ENCODE results near the gene GJA5. TPM values are rescaled to one million over a fixed set of nuclear protein-coding genes. Genes with fewer than 3 reads are reported as not detected.

Gene GJA5
- total and polyA plus RNA-seq, 2 donors (not counting 1 experiment from before 2014, with no cell fraction given), result not detected

GRCh38 chr1:147777694-147778093 is 17.3 kb upstream of the GJA5 start:
- Histone ChIP-seq H3K36me3 (replicated peaks in 1 of 2; ENCODE audit: control extremely low read depth in 1 of 2, control insufficient read depth in 1 of 2, extremely low read depth in 1 of 2, insufficient read depth in 2 of 2, low read length in 1 of 2) (no peaks in the 10 kb centered on the region), H3K9me3 (ENCODE audit: control extremely low read depth in 1 of 3, control insufficient read depth in 2 of 3, insufficient read depth in 1 of 3, low read length in 2 of 3) (no peaks in the 10 kb centered on the region), H3K9ac (ENCODE audit: low read length) (no peak overlapping the region), H3K4me3 (ENCODE audit: control extremely low read depth in 1 of 5, extremely low read depth in 1 of 5, insufficient read depth in 1 of 5, low read depth in 2 of 5, low read length in 4 of 5) (no peak overlapping the region), H3K4me2 (replicated peaks; ENCODE audit: low read depth, low read length, poor library complexity, severe bottlenecking) (no peak overlapping the region), H3K79me2 (ENCODE audit: control insufficient read depth, insufficient read depth, low read length) (no peaks in the 10 kb centered on the region), H4K20me1 (ENCODE audit: control insufficient read depth, insufficient read depth, low read length, poor library complexity, severe bottlenecking) (no peaks in the 10 kb centered on the region), H3K4me1 (ENCODE audit: control insufficient read depth in 2 of 2, insufficient read depth in 2 of 2, low read length in 2 of 2) (no peaks in the 10 kb centered on the region), H2AFZ (ENCODE audit: insufficient read depth, low read depth, low read length, poor library complexity, severe bottlenecking) (no peak overlapping the region), H3K27ac (ENCODE audit: low read length in 2 of 2) (no peak overlapping the region), H3K27me3 (replicated peaks in 1 of 4; ENCODE audit: control extremely low read depth in 1 of 4, control insufficient read depth in 3 of 4, insufficient read depth in 4 of 4, low read length in 3 of 4) (peaks cover 0 to 22% (median 9%) of the 10 kb centered on the region in 4 experiments)
- intact Hi-C loops (cut with micrococcal nuclease), result no loop called here
- ChIA-PET POLR2A (no interaction called here), CTCF (no interaction called here)
- WGBS (ENCODE audit: insufficient coverage), result 77% methylated on average over 4 of the region's 5 CpGs
- Mint-ChIP-seq H3K27me3 (peaks cover 74% of the 10 kb centered on the region), H3K4me1 (no peaks in the 10 kb centered on the region), H3K9me3 (ENCODE audit: insufficient read depth) (no peaks in the 10 kb centered on the region), H3K4me3 (no peak overlapping the region), H3K27ac (no peak overlapping the region)
- ATAC-seq (ENCODE audit: low read depth), result no peak
- no peak for DNase-seq
- TF ChIP-seq EZH2 (IDR thresholded peaks at IDR 0.05; ENCODE audit: borderline replicate concordance, insufficient read depth, low read depth, low read length, poor library complexity, severe bottlenecking) (no peak), CTCF (IDR thresholded peaks at IDR 0.05) (no peak)

DNA sequence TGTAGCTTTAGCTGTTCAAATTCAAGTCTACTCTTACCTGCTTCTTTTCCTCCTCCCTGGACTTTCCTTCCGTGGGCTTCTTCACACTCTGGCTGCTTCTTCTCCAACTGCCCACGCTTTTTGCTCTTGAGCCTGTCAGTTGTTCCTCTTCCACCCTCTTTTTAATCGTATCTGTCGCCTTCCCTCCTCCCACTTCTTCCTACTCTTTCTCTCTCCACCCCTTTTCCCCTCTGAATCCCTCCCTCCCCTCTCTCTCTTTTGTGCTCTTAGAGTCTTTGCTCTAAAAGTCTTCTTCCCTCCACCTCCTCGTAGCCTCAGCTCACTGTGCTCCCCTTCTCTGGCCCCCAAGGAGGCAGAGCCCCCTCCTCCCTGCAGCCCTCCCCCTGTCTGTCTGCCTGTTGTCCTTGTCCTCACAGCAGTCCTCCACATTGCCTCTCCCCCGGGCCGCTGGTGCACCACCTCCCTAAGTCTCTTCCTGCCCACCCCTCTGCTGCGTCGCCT is 12.9 kb upstream of the GJA5 start:
- ATAC-seq (ENCODE audit: low read depth) (no peak), DNase-seq (no peak)
- Histone ChIP-seq H3K4me1 (ENCODE audit: control insufficient read depth in 2 of 2, insufficient read depth in 2 of 2, low read length in 2 of 2) (no peaks in the 10 kb centered on the region), H3K4me2 (replicated peaks; ENCODE audit: low read depth, low read length, poor library complexity, severe bottlenecking) (no peak overlapping the region), H2AFZ (ENCODE audit: insufficient read depth, low read depth, low read length, poor library complexity, severe bottlenecking) (peak overlapping the region; percentile 30), H3K27ac (ENCODE audit: low read length in 2 of 2) (no peak overlapping the region), H3K9me3 (ENCODE audit: control extremely low read depth in 1 of 3, control insufficient read depth in 2 of 3, insufficient read depth in 1 of 3, low read length in 2 of 3) (no peaks in the 10 kb centered on the region), H4K20me1 (ENCODE audit: control insufficient read depth, insufficient read depth, low read length, poor library complexity, severe bottlenecking) (no peaks in the 10 kb centered on the region), H3K79me2 (ENCODE audit: control insufficient read depth, insufficient read depth, low read length) (no peaks in the 10 kb centered on the region), H3K4me3 (ENCODE audit: control extremely low read depth in 1 of 5, extremely low read depth in 1 of 5, insufficient read depth in 1 of 5, low read depth in 2 of 5, low read length in 4 of 5) (no peak overlapping the region), H3K27me3 (replicated peaks in 1 of 4; ENCODE audit: control extremely low read depth in 1 of 4, control insufficient read depth in 3 of 4, insufficient read depth in 4 of 4, low read length in 3 of 4) (peaks cover 0 to 27% (median 3%) of the 10 kb centered on the region in 4 experiments), H3K36me3 (replicated peaks in 1 of 2; ENCODE audit: control extremely low read depth in 1 of 2, control insufficient read depth in 1 of 2, extremely low read depth in 1 of 2, insufficient read depth in 2 of 2, low read length in 1 of 2) (no peaks in the 10 kb centered on the region), H3K9ac (ENCODE audit: low read length) (no peak overlapping the region)
- ChIA-PET CTCF (no interaction called here), POLR2A (no interaction called here)
- TF ChIP-seq CTCF (IDR thresholded peaks at IDR 0.05) (no peak), EZH2 (IDR thresholded peaks at IDR 0.05; ENCODE audit: borderline replicate concordance, insufficient read depth, low read depth, low read length, poor library complexity, severe bottlenecking) (no peak)
- no peaks in the 10 kb centered on the region for H3K9me3 Mint-ChIP-seq (ENCODE audit: insufficient read depth)
- H3K4me1 Mint-ChIP-seq, result peaks cover 2% of the 10 kb centered on the region
- H3K27ac Mint-ChIP-seq, result no peak overlapping the region
- H3K4me3 Mint-ChIP-seq, result no peak overlapping the region
- peaks cover 59% of the 10 kb centered on the region for H3K27me3 Mint-ChIP-seq
- WGBS (ENCODE audit: insufficient coverage), result 48% methylated on average over 9 of the region's 9 CpGs
- intact Hi-C loops (cut with micrococcal nuclease), result no loop called here
